OCI-LY3 (cell line): ENCODE measurements around the gene TK1.

Source experiments
- CTCF ChIP-seq: fragments of 200-600, 300-600 bp; sonication (generic); IDR thresholded peaks from 2 replicates; pipeline ENCODE4 v1.5.1; 2014; ENCODE audit warnings: antibody characterized with exemption, low read length, low read depth
- EZH2phosphoT487 ChIP-seq: fragments of 200-600 bp; shearing (Covaris generic); IDR thresholded peaks from 2 replicates; pipeline ENCODE4 v1.6.1; 2018; ENCODE audit warnings: antibody characterized with exemption, mixed run types, low read depth

- TF ChIP-seq CTCF (no peak), EZH2phosphoT487 (no peak)
Measured at GRCh38 chr17:78146881-78147280, 40.0 kb downstream of the TK1 start.
